Central memory CD8-positive, alpha-beta T cell (primary cell): ENCODE data around the gene WWC1.

Experiments
- ATAC-seq: fragments of 150-1000 bp; cut with Tn5 transposase; replicated peaks from 2 replicates; pipeline ENCODE4 v1.10.0; 2022; ENCODE audit warnings: mild to moderate bottlenecking, moderate FRiP score, moderate number of reproducible peaks; ENCODE audit not compliant: poor library complexity, severe bottlenecking; ENCODE audit errors: extremely low read depth
- DNase-seq, 2 donors: peaks; one replicate each; pipeline ENCODE4 v3.0.0; 2021; ENCODE audit warnings: low spot score in 2 of 2
- H3K27ac Mint-ChIP-seq: one replicate; pipeline ENCODE4 v1.8.0; 2022; ENCODE audit warnings: low read depth, mild to moderate bottlenecking, moderate library complexity, mixed read lengths
- H3K27me3 Mint-ChIP-seq: one replicate; pipeline ENCODE4 v1.8.0; 2022; ENCODE audit warnings: mixed read lengths
- H3K36me3 Mint-ChIP-seq: one replicate; pipeline ENCODE4 v1.8.0; 2022; ENCODE audit warnings: mild to moderate bottlenecking, moderate library complexity, mixed read lengths; ENCODE audit not compliant: insufficient read depth
- H3K4me1 Mint-ChIP-seq: one replicate; pipeline ENCODE4 v1.8.0; 2022; ENCODE audit warnings: mixed read lengths
- H3K4me3 Mint-ChIP-seq: one replicate; pipeline ENCODE4 v1.8.0; 2022; ENCODE audit warnings: mild to moderate bottlenecking, moderate library complexity, mixed read lengths
- H3K9me3 Mint-ChIP-seq: one replicate; pipeline ENCODE4 v1.8.0; 2022; ENCODE audit warnings: mixed read lengths

The WWC1 gene

GRCh38 chr5:168494057-168494555, 202.7 kb downstream of the WWC1 start:
- DNase-seq = no peak
- H3K4me3 Mint-ChIP-seq = no peak overlapping the region
- H3K27me3 Mint-ChIP-seq = no peaks in the 10 kb centered on the region
- no peak overlapping the region for H3K27ac Mint-ChIP-seq
- no peaks in the 10 kb centered on the region for H3K9me3 Mint-ChIP-seq
- ATAC-seq = no peak
- peaks cover 87% of the 10 kb centered on the region for H3K36me3 Mint-ChIP-seq
- peaks cover 14% of the 10 kb centered on the region for H3K4me1 Mint-ChIP-seq

DNA sequence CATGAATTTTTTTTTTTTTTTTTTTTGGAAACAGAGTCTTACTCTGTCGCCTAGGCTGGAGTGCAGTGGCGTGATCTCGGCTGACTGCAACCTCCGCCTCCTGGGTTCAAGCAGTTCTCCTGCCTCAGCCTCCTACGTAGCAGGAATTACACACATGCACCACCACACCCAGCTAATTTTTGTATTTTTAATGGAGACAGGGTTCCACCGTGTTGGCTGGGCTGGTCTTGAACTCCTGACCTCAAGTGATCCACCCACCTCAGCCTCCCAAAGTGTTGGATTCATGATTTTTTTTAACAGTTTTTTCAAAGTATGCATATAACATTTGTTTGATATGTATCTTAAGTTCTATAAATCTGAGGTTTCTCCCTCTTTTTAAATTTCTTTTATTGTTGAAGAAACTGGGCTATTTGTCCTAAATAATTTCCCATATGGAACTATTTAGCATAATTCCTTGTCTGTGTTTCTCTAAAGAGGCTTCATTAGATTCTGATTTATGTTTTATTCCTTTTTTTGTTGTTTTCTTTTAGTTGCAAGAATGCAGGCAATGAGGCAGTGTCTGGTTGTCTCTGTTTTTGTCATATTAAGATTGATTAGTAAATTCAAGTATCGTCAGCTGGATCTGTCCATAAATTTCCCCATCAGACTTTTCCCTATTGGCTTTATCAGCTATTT, 211.3 kb downstream of the WWC1 start:
- Mint-ChIP-seq H3K4me3 (no peak overlapping the region), H3K4me1 (no peaks in the 10 kb centered on the region), H3K9me3 (no peaks in the 10 kb centered on the region), H3K36me3 (peaks cover 62% of the 10 kb centered on the region), H3K27me3 (no peaks in the 10 kb centered on the region), H3K27ac (no peak overlapping the region)
- no peak for ATAC-seq
- DNase-seq = no peak

GRCh38 chr5:168513861-168514428, 222.5 kb downstream of the WWC1 start:
- ATAC-seq = no peak
- H3K27ac Mint-ChIP-seq = no peak overlapping the region
- DNase-seq = no peak
- H3K4me3 Mint-ChIP-seq = no peak overlapping the region
- H3K27me3 Mint-ChIP-seq = no peaks in the 10 kb centered on the region
- no peaks in the 10 kb centered on the region for H3K4me1 Mint-ChIP-seq
- H3K9me3 Mint-ChIP-seq = no peaks in the 10 kb centered on the region
- peaks cover 78% of the 10 kb centered on the region for H3K36me3 Mint-ChIP-seq
